H1 (cell line): ENCODE data around the gene TTLL5. TPM values are rescaled to one million over a fixed set of nuclear protein-coding genes. Genes with fewer than 3 reads are reported as not detected.

Experiments
- CTCF ChIA-PET: fragments of 300-600 bp; sonication (Branson Sonifier 250); formaldehyde crosslinking; loops from one replicate; lab custom pipeline; 2021; ENCODE audit not compliant: partially characterized antibody; lab: Charles Lee
- POLR2A ChIA-PET: fragments of 300-600 bp; sonication (Branson Sonifier 250); formaldehyde crosslinking; loops from one replicate; lab custom pipeline; 2021; ENCODE audit warnings: inconsistent platforms; ENCODE audit not compliant: partially characterized antibody; lab: Charles Lee
- DNase-seq, 2 experiments: peaks; one replicate each; pipeline versions ENCODE4 v3.0.0 to v3.0.0-alpha.2; 2010 to 2022; ENCODE audit warnings: low spot score in 2 of 2, low read depth in 1 of 2, mixed read lengths in 1 of 2
- FAIRE-seq: peaks from 2 replicates; lab custom pipeline; 2011; peaks lifted over from hg19 to GRCh38; lab: Jason Lieb, UNC
- H2AFZ ChIP-seq: 2 replicates; pipeline ENCODE4 v1.8.1; 2012; ENCODE audit warnings: low read length, inconsistent platforms
- H2AK5ac ChIP-seq: 2 replicates; pipeline ENCODE4 v1.6.1; 2013; ENCODE audit warnings: low read depth, low read length
- H2BK120ac ChIP-seq: replicated peaks from 2 replicates; pipeline ENCODE3; 2013; ENCODE audit warnings: low read depth, low read length, inconsistent platforms
- H2BK12ac ChIP-seq: 2 replicates; pipeline ENCODE4 v1.6.1; 2013; ENCODE audit warnings: low read depth, low read length
- H2BK15ac ChIP-seq: 2 replicates; pipeline ENCODE4 v1.6.1; 2013; ENCODE audit warnings: low read length
- H2BK20ac ChIP-seq: 2 replicates; pipeline ENCODE4 v1.6.1; 2013; ENCODE audit warnings: low read length
- H2BK5ac ChIP-seq: 2 replicates; pipeline ENCODE4 v1.6.1; 2013; ENCODE audit warnings: low read depth, low read length
- H3K14ac ChIP-seq: 2 replicates; pipeline ENCODE4 v1.6.1; 2013; ENCODE audit warnings: inconsistent platforms; ENCODE audit not compliant: insufficient read length
- H3K18ac ChIP-seq: 2 replicates; pipeline ENCODE4 v1.6.1; 2013; ENCODE audit warnings: low read length; ENCODE audit errors: extremely low read depth
- H3K23ac ChIP-seq: 2 replicates; pipeline ENCODE4 v1.6.1; 2013; ENCODE audit warnings: inconsistent platforms; ENCODE audit not compliant: insufficient read length
- H3K23me2 ChIP-seq: 2 replicates; pipeline ENCODE4 v1.6.1; 2013; ENCODE audit warnings: low read depth, low read length
- H3K27ac ChIP-seq: 2 replicates; pipeline ENCODE4 v1.6.1; 2011; ENCODE audit warnings: low read depth, low read length, inconsistent platforms
- H3K27me3 ChIP-seq, 4 experiments: replicated peaks in 1 of 4; 1 replicate in 1 of 4; 2 replicates in 3 of 4; pipeline versions ENCODE4 v1.6.1 to v1.8.1; 2011 to 2013; ENCODE audit warnings: low read length in 3 of 4, mild to moderate bottlenecking in 3 of 4, inconsistent platforms in 2 of 4, mixed read lengths in 2 of 4, moderate library complexity in 1 of 4; ENCODE audit not compliant: control insufficient read depth in 3 of 4, insufficient read depth in 3 of 4; ENCODE audit errors: extremely low read depth in 1 of 4
- H3K36me3 ChIP-seq, 4 experiments: 2 replicates each; pipeline versions ENCODE4 v1.6.1 to v1.8.1; 2011 to 2013; ENCODE audit warnings: mild to moderate bottlenecking in 4 of 4, low read length in 3 of 4, moderate library complexity in 2 of 4, control low read depth in 1 of 4, inconsistent platforms in 1 of 4; ENCODE audit not compliant: insufficient read depth in 4 of 4, control insufficient read depth in 2 of 4
- H3K4ac ChIP-seq: replicated peaks from 2 replicates; pipeline ENCODE3; 2013; ENCODE audit warnings: low read length, low read depth, mixed read lengths, inconsistent platforms; ENCODE audit not compliant: insufficient read length
- H3K4me1 ChIP-seq, 4 experiments: replicated peaks in 1 of 4; 1 replicate in 1 of 4; 2 replicates in 3 of 4; pipeline versions ENCODE4 v1.6.1 to v1.8.1; 2011 to 2013; ENCODE audit warnings: low read length in 3 of 4, inconsistent platforms in 2 of 4, mixed read lengths in 1 of 4; ENCODE audit not compliant: insufficient read depth in 4 of 4, control insufficient read depth in 3 of 4
- H3K4me2 ChIP-seq, 2 experiments: 2 replicates each; pipeline versions ENCODE4 v1.6.1 to v1.8.1; 2011 to 2013; ENCODE audit warnings: low read depth in 2 of 2, low read length in 2 of 2, control low read depth in 1 of 2, inconsistent platforms in 1 of 2, mild to moderate bottlenecking in 1 of 2; ENCODE audit not compliant: insufficient read depth in 1 of 2
- H3K4me3 ChIP-seq, 4 experiments: fragments of 200-600, 300-600 bp in 1 of 4; sonication (generic), shearing (Covaris generic), sonication (Bioruptor Twin) in 1 of 4; 2 replicates each; pipeline versions ENCODE4 v1.5.1 to v1.8.1; 2011 to 2016; ENCODE audit warnings: low read length in 4 of 4, low read depth in 3 of 4, control low read depth in 2 of 4, inconsistent platforms in 2 of 4, mild to moderate bottlenecking in 2 of 4, mixed read lengths in 1 of 4, moderate library complexity in 1 of 4; ENCODE audit not compliant: insufficient read depth in 2 of 4; ENCODE audit errors: extremely low read depth in 1 of 4
- H3K56ac ChIP-seq: replicated peaks from 2 replicates; pipeline ENCODE3; 2013; ENCODE audit warnings: low read depth, mild to moderate bottlenecking, mixed read lengths, low read length, inconsistent platforms; ENCODE audit not compliant: insufficient read length
- H3K79me1 ChIP-seq: 2 replicates; pipeline ENCODE4 v1.6.1; 2013; ENCODE audit warnings: low read depth, low read length, control low read depth
- H3K79me2 ChIP-seq, 2 experiments: 2 replicates each; pipeline versions ENCODE4 v1.6.1 to v1.8.1; 2012 to 2013; ENCODE audit warnings: low read length in 2 of 2, mild to moderate bottlenecking in 2 of 2, inconsistent platforms in 1 of 2; ENCODE audit not compliant: insufficient read depth in 2 of 2, control insufficient read depth in 1 of 2
- H3K9ac ChIP-seq, 4 experiments: replicated peaks in 1 of 4; 1 replicate in 1 of 4; 2 replicates in 3 of 4; pipeline versions ENCODE4 v1.6.1 to v1.8.1; 2011 to 2013; ENCODE audit warnings: low read depth in 3 of 4, low read length in 3 of 4, control low read depth in 2 of 4, mild to moderate bottlenecking in 2 of 4, moderate library complexity in 2 of 4, inconsistent platforms in 1 of 4; ENCODE audit errors: extremely low read depth in 1 of 4
- H3K9me3 ChIP-seq, 2 experiments: 2 replicates each; pipeline versions ENCODE4 v1.6.1 to v1.8.1; 2012 to 2013; ENCODE audit warnings: mild to moderate bottlenecking in 2 of 2, moderate library complexity in 2 of 2, control low read depth in 1 of 2, inconsistent platforms in 1 of 2, low read depth in 1 of 2, low read length in 1 of 2, mixed read lengths in 1 of 2; ENCODE audit not compliant: insufficient read depth in 2 of 2
- H4K20me1 ChIP-seq, 2 experiments: replicated peaks in 1 of 2; 2 replicates each; pipeline versions ENCODE3 to v1.8.1; 2011 to 2013; ENCODE audit warnings: inconsistent platforms in 2 of 2, low read length in 2 of 2, mild to moderate bottlenecking in 1 of 2; ENCODE audit not compliant: insufficient read depth in 2 of 2, control insufficient read depth in 1 of 2
- H4K5ac ChIP-seq: 2 replicates; pipeline ENCODE4 v1.6.1; 2013; ENCODE audit warnings: low read length, low read depth, mixed read lengths, inconsistent platforms; ENCODE audit not compliant: insufficient read length
- H4K8ac ChIP-seq: 2 replicates; pipeline ENCODE4 v1.8.0; 2013; ENCODE audit warnings: mild to moderate bottlenecking, moderate library complexity, low read length, inconsistent platforms; ENCODE audit not compliant: insufficient read depth; ENCODE audit errors: extremely low read depth
- H4K91ac ChIP-seq: replicated peaks from 2 replicates; pipeline ENCODE3; 2013; ENCODE audit warnings: low read length, mixed read lengths, inconsistent platforms; ENCODE audit not compliant: insufficient read length
- BACH1 ChIP-seq: IDR thresholded peaks from 2 replicates; pipeline ENCODE4 v1.6.1; 2012; ENCODE audit warnings: low read length, improper control_type of control experiment
- POLR2AphosphoS5 ChIP-seq: IDR thresholded peaks from 2 replicates; pipeline ENCODE4 v1.6.1; 2011; ENCODE audit warnings: low read depth, low read length
- POU5F1 ChIP-seq: IDR thresholded peaks from 2 replicates; pipeline ENCODE4 v1.6.1; 2011; ENCODE audit warnings: low read depth, mild to moderate bottlenecking, low read length, moderate library complexity
- RNF2 ChIP-seq: fragments of 200-900, 300-1000 bp; sonication (generic); IDR thresholded peaks from 2 replicates; pipeline ENCODE4 v1.7.1; 2016; ENCODE audit warnings: borderline replicate concordance, low read depth, mild to moderate bottlenecking, antibody characterized with exemption, low read length; ENCODE audit not compliant: poor library complexity, severe bottlenecking; ENCODE audit errors: missing control alignments
- TAF1 ChIP-seq: IDR thresholded peaks from 2 replicates; pipeline ENCODE4 v1.6.1; 2011; ENCODE audit warnings: mild to moderate bottlenecking, low read depth, low read length
- WGBS, 2 experiments: shearing (Covaris generic) in 1 of 2; methylation state at CpG; one replicate each; pipeline versions ENCODE4 v1.1.6 to v1.1.7; 2013 to 2015; ENCODE audit warnings: low lambda C conversion rate in 2 of 2, mixed read lengths in 2 of 2, inconsistent platforms in 1 of 2, low coverage in 1 of 2, missing lambda C conversion rate in 1 of 2; ENCODE audit not compliant: insufficient replicate concordance in 2 of 2, insufficient coverage in 1 of 2, insufficient read length in 1 of 2; ENCODE audit errors: extremely low coverage in 1 of 2, missing lambda C conversion rate in 1 of 2; 5-methylcytosine and 5-hydroxymethylcytosine counted together
- polyA plus RNA-seq, 7 experiments: library from polyadenylated mRNA; depleted of rRNA in 3 of 7; stranded (reverse) in 5 of 7; unstranded in 2 of 7; fragments of >200 nt in 5 of 7; fragments of 200-250 nt in 2 of 7; gene quantifications; 1 replicate in 5 of 7; 2 replicates in 1 of 7; 4 replicates in 1 of 7; pipeline versions ENCODE4 v1.2.1 to v1.2.3, GENCODE V29; 2011 to 2013; ENCODE audit warnings: missing spikeins in 2 of 7, mixed read lengths in 2 of 7
- total RNA-seq: library from RNA; stranded (reverse); fragmentation: NEBNext Ultra II Directional; extraction: Animal tissue kit (Norgen Biotek cat#: 25700); gene quantifications from 2 replicates; pipeline ENCODE4 v1.2.1, GENCODE V29; 2021

Gene TTLL5
- total and polyA plus RNA-seq, 2 of the 8 experiments (the other 6 are each of a cell fraction or from before 2014, with no cell fraction given) = 16.1 to 45.9 TPM

DNA sequence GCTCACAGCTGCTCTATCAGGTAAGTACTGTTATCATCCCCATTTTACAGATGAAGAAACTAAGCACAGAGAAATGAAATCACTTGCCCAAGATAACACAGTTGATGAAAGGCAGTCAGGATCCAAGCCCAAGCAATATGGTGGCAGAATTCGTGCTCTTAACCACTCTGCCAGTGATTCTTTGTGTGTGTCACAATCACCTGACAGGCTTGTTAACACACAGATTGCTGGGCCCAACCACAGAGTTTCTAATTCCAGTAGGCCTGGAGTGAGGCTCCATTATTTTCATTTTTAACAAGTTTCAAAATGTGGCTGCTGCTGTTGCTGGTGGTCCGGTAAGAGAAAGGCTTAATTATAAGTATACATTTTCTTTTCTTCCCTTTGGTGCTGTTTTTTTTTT lies 186.5 kb downstream of the TTLL5 start:
- CTCF ChIA-PET = interaction anchor here (1.1 to 1.7 kb wide), 2 partner anchors 13 to 33 kb away, joined by 3 to 9 read pairs; no protein-coding TSS in a partner anchor

More for the DNA sequence above, 186.5 kb downstream of the TTLL5 start:
- Histone ChIP-seq H2BK5ac (no peak overlapping the region), H2BK120ac (no peak overlapping the region), H3K27ac (no peak overlapping the region), H3K79me1 (no peaks in the 10 kb centered on the region), H4K91ac (no peak overlapping the region), H2BK15ac (no peak overlapping the region), H4K8ac (no peak overlapping the region), H2AFZ (no peak overlapping the region), H4K20me1 (peaks cover 0 to 2% of the 10 kb centered on the region in 2 experiments), H4K5ac (no peak overlapping the region), H3K4ac (no peak overlapping the region), H2BK20ac (no peak overlapping the region), H3K4me2 (no peak overlapping the region), H3K56ac (no peak overlapping the region), H3K27me3 (no peaks in the 10 kb centered on the region), H3K18ac (no peak overlapping the region), H3K4me1 (peaks cover 0 to 6% (median 4%) of the 10 kb centered on the region in 4 experiments; a peak in 2 of 7 replicates), H3K36me3 (no peaks in the 10 kb centered on the region), H3K9me3 (no peaks in the 10 kb centered on the region), H3K9ac (no peak overlapping the region), H3K23ac (no peak overlapping the region), H3K79me2 (no peaks in the 10 kb centered on the region), H3K23me2 (no peaks in the 10 kb centered on the region), H2BK12ac (no peak overlapping the region), H3K14ac (no peak overlapping the region), H3K4me3 (no peak overlapping the region), H2AK5ac (no peak overlapping the region)
- POLR2A ChIA-PET = no interaction called here
- no peak for FAIRE-seq
- DNase-seq = no peak
- TF ChIP-seq POLR2AphosphoS5 (no peak), RNF2 (no peak), POU5F1 (no peak), TAF1 (no peak), BACH1 (no peak)
- WGBS, 2 experiments = 89% methylated on average over 2 of the region's 2 CpGs; no CpG with 5 or more reads in 1 of the 2 experiments
